ENCODE measurements around the gene M1AP. TPM values are rescaled to one million over a fixed set of nuclear protein-coding genes. Genes with fewer than 3 reads are reported as not detected.
"Not testable (repeated sequence)": the region's sequence is repeated elsewhere in the genome, so short reads cannot be mapped to it uniquely, and the experiment has no call there.

The M1AP gene
- total and polyA plus RNA-seq, 9 donors, result 0.36 to 0.72 (median 0.45) TPM; not detected in 3

DNA sequence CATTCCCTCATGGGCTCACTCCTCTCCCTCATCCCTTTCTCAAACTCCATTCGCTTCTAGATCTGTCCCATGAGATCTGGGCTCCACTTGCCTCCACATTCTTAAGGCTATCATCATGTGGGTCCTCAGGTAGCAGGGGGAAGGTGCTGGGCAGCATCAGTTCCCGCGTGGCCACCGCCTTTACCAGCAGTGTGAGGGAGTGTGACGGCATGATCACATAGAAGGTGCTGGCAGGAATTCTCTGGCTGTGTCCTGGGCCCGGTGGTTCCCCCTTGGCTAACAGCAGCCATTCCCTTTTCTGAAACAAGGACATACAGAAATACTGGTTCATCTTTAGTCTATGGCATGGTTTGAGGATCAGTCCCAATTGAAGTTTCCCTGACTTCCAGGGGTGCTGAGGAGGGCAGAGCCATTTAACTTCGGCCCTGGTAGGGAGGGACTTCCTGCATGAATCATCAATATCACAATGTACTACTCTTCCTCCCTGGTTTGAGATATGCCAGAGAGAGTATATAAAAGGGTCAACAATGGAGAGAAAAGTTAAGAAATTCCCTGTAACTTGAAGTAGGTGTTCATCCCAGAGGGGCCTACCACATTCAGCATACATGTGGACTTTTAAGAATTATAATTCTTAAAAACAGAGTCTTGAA, 85.9 kb downstream of the M1AP start:
- H3K36me3 ChIP-seq, result no peaks in the 10 kb centered on the region
- H3K4me3 ChIP-seq, result no peak overlapping the region
- DNase-seq, result no peak
- no peak overlapping the region for H3K27ac ChIP-seq
- no peaks in the 10 kb centered on the region for H3K9me3 ChIP-seq
- intact Hi-C loops (cut with DNase I), result no loop called here
- H3K4me1 ChIP-seq (ENCODE audit: insufficient read depth), result no peaks in the 10 kb centered on the region
- no peaks in the 10 kb centered on the region for H3K27me3 ChIP-seq
- 74 to 85% (median 74%) methylated on average over 7 of the region's 7 CpGs for WGBS, 3 donors
- TF ChIP-seq POLR2A (IDR thresholded peaks at IDR 0.05), result no peak

DNA sequence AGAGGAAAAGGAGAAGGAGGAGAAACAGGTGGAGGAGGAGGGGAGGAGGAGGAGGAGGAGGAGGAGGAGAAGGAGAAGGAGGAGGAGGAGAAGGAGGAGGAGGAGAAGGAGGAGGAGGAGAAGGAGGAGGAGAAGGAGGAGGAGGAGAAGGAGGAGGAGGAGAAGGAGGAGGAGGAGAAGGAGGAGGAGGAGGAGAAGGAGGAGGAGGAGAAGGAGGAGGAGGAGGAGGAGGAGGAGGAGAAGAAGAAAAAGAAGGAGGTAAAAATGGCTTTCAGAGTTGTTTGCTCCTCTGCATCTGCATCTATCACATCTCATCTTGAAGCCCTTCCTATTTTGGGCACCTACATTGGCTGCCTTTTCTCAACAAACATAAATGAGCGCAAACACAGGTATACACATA, 87.1 kb downstream of the M1AP start:
- 82 to 89% (median 83%) methylated on average over 1 of the region's 1 CpG for WGBS, 3 donors
- not testable (repeated sequence) for H3K4me3 ChIP-seq

DNA sequence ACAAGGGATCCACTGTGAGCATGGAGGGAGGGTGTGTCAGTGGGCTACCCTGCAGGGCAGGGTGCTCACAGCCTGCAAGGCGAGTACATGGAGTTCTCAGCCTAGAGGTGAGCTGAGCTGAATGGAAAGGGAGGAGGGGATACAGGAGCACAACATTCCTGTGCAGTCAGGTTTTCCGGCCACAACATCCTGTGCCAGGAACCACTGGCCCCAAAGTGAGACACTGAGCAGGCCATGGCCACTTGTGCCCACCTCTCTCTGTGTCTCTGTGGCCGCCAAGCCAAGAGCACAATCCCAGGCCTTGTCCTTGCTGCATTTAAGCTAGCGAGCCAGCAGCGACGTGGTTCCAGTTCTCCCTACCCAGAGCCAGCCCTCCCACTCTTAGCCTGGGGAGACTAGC, 87.5 kb downstream of the M1AP start:
- Histone ChIP-seq H3K27ac (no peak overlapping the region), H3K9me3 (no peaks in the 10 kb centered on the region), H3K36me3 (no peaks in the 10 kb centered on the region), H3K4me3 (no peak overlapping the region), H3K27me3 (no peaks in the 10 kb centered on the region), H3K4me1 (ENCODE audit: insufficient read depth) (no peaks in the 10 kb centered on the region)
- intact Hi-C loops (cut with DNase I), result no loop called here
- WGBS, 3 donors, result 25 to 33% (median 32%) methylated on average over 6 of the region's 6 CpGs
- DNase-seq, result no peak
- TF ChIP-seq EP300 (IDR thresholded peaks at IDR 0.05), result no peak
- no peak for TF ChIP-seq POLR2A (IDR thresholded peaks at IDR 0.05)
- TF ChIP-seq, protein P1, sequence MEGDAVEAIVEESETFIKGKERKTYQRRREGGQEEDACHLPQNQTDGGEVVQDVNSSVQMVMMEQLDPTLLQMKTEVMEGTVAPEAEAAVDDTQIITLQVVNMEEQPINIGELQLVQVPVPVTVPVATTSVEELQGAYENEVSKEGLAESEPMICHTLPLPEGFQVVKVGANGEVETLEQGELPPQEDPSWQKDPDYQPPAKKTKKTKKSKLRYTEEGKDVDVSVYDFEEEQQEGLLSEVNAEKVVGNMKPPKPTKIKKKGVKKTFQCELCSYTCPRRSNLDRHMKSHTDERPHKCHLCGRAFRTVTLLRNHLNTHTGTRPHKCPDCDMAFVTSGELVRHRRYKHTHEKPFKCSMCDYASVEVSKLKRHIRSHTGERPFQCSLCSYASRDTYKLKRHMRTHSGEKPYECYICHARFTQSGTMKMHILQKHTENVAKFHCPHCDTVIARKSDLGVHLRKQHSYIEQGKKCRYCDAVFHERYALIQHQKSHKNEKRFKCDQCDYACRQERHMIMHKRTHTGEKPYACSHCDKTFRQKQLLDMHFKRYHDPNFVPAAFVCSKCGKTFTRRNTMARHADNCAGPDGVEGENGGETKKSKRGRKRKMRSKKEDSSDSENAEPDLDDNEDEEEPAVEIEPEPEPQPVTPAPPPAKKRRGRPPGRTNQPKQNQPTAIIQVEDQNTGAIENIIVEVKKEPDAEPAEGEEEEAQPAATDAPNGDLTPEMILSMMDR (IDR thresholded peaks at IDR 0.05), result no peak

More for the DNA sequence above, 87.1 kb downstream of the M1AP start:
- intact Hi-C loops (cut with DNase I); H3K36me3 ChIP-seq; H3K4me1 ChIP-seq (ENCODE audit: insufficient read depth); H3K27me3 ChIP-seq; DNase-seq; H3K9me3 ChIP-seq; H3K27ac ChIP-seq: not testable (repeated sequence)

DNA sequence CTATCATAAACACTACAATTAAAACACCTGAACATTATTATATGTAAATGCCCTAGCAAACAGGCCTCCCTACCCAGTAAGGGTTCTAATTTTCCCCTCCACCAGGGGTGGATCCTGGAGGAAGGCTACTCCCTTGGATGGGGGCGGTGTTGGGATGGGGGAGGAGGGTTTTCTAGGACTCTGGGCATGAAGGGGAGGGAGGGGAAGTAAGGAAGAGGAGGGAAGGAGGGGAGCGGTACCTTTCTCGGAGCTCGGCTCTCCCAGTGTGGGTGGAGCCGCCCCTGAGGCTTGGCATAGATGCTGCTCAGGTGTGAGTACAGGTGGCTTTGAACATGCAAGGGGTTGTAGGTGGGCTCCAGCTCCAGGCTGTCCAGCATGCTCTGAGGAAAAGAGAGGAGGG, 88.2 kb downstream of the M1AP start:
- no peaks in the 10 kb centered on the region for H3K4me1 ChIP-seq (ENCODE audit: insufficient read depth)
- no peaks in the 10 kb centered on the region for H3K27me3 ChIP-seq
- H3K9me3 ChIP-seq, result no peaks in the 10 kb centered on the region
- intact Hi-C loops (cut with DNase I), result no loop called here
- 11 to 19% (median 13%) methylated on average over 5 of the region's 5 CpGs for WGBS, 3 donors
- DNase-seq, result no peak
- no peak overlapping the region for H3K27ac ChIP-seq
- no peak for TF ChIP-seq EP300 (IDR thresholded peaks at IDR 0.05)
- TF ChIP-seq, protein P1 (IDR thresholded peaks at IDR 0.05), result no peak
- TF ChIP-seq POLR2A (IDR thresholded peaks at IDR 0.05), result no peak
- no peaks in the 10 kb centered on the region for H3K36me3 ChIP-seq
- no peak overlapping the region for H3K4me3 ChIP-seq

DNA sequence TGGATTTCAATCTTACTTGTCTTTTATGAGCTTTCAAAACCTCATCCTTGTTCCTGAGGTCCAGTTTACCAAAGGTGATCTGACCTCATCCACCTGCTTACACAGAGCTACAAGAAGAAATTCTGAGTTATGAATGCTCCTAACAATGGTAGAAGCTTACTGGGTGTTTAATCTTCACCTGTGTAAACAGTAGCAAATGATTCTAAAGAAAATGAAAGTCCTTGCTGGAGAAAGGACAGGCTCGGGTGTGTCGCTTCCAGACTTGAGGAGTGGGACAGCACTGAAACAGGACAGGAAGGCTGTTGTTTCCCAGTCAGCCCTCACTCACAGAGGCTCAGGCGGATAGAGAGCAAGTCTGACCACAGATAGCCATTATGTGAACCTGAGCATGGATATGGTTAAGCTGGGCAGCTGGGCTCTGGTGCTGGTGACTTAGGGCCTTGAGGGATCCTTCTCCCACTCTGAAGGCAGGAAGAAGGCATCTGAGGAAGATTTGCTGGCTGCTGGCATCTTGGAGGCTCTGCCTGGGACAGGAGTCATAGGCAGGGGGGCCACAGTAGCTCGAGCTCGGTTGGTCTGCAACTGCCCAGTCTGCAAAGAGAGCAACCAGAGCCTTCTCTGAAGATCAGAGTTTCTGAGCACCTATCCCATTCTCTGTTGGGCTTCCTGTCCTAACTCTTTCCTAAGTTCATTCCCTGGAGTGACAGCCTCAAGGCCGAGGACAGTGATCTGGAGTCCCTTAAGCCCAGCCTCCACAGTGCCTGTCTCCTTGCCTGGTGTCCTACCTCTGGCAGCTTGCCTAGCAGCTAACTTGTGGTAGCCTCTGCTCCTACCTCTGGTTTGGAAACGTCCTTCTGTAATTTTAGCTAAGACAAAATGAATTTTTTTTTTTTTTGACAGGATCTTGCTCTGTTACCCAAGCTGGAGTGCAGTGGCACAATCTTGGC, 89.6 kb downstream of the M1AP start:
- DNase-seq, result no peak
- H3K4me1 ChIP-seq (ENCODE audit: insufficient read depth), result no peaks in the 10 kb centered on the region
- H3K36me3 ChIP-seq, result no peaks in the 10 kb centered on the region
- H3K27me3 ChIP-seq, result no peaks in the 10 kb centered on the region
- 59 to 66% (median 60%) methylated on average over 7 of the region's 7 CpGs for WGBS, 3 donors
- no peak overlapping the region for H3K4me3 ChIP-seq
- no peak overlapping the region for H3K27ac ChIP-seq
- no peaks in the 10 kb centered on the region for H3K9me3 ChIP-seq
- intact Hi-C loops (cut with DNase I), result no loop called here
- TF ChIP-seq, protein P1 (IDR thresholded peaks at IDR 0.05), result no peak
- TF ChIP-seq POLR2A (IDR thresholded peaks at IDR 0.05) (no peak), EP300 (IDR thresholded peaks at IDR 0.05) (no peak)
